ENCODE measurements around the gene RUBCNL. TPM values are rescaled to one million over a fixed set of nuclear protein-coding genes. Genes with fewer than 3 reads are reported as not detected.

The RUBCNL gene
- total and polyA plus RNA-seq, 2 of the 4 experiments (the other 2 are of a cell fraction) = 0.03 TPM; not detected in 1

- Histone ChIP-seq H2AFZ (replicated peaks; ENCODE audit: low read length, poor library complexity) (no peak overlapping the region), H4K20me1 (ENCODE audit: insufficient read depth, low read length) (no peaks in the 10 kb centered on the region), H3K14ac (replicated peaks; ENCODE audit: low read depth, low read length) (no peak overlapping the region), H3K23ac (ENCODE audit: low read depth, low read length) (no peak overlapping the region), H2BK15ac (ENCODE audit: low read depth, low read length) (no peak overlapping the region), H4K5ac (ENCODE audit: low read depth, low read length) (no peak overlapping the region), H3K27ac (ENCODE audit: insufficient read depth, low read length) (no peak overlapping the region), H4K91ac (ENCODE audit: insufficient read depth, low read depth, low read length) (no peak overlapping the region), H4K8ac (ENCODE audit: low read depth in 2 of 2, low read length in 2 of 2) (no peak overlapping the region), H3K36me3 (ENCODE audit: control insufficient read depth, insufficient read depth, low read length) (no peaks in the 10 kb centered on the region), H3K56ac (ENCODE audit: extremely low read depth, insufficient read depth, low read length) (no peak overlapping the region), H2BK20ac (ENCODE audit: low read depth, low read length) (no peak overlapping the region), H3K18ac (ENCODE audit: low read depth, low read length) (no peak overlapping the region), H3K9ac (ENCODE audit: low read depth, low read length) (no peak overlapping the region), H2BK5ac (ENCODE audit: low read depth, low read length, poor library complexity, severe bottlenecking) (no peak overlapping the region), H2BK120ac (ENCODE audit: low read depth, low read length) (no peak overlapping the region), H3K4me2 (ENCODE audit: low read depth, low read length) (no peak overlapping the region), H3K4me1 (ENCODE audit: control insufficient read depth, insufficient read depth, low read length) (no peaks in the 10 kb centered on the region), H3K4me3 (ENCODE audit: insufficient read depth, low read depth, low read length) (no peak overlapping the region), H2AK5ac (ENCODE audit: low read depth, low read length) (no peak overlapping the region), H3K27me3 (ENCODE audit: control insufficient read depth, insufficient read depth, low read length) (peaks cover 41% of the 10 kb centered on the region), H3K79me1 (ENCODE audit: low read depth in 1 of 2, low read length in 2 of 2) (no peaks in the 10 kb centered on the region), H2AK9ac (replicated peaks; ENCODE audit: low read depth, low read length, poor library complexity) (no peak overlapping the region), H3K9me3 (ENCODE audit: control insufficient read depth, insufficient read depth, low read length) (no peaks in the 10 kb centered on the region), H3K4ac (ENCODE audit: low read depth, low read length) (no peak overlapping the region), H3K9me1 (ENCODE audit: insufficient read depth, low read length) (no peaks in the 10 kb centered on the region)
- CTCF ChIA-PET = no interaction called here
- WGBS, 2 experiments (ENCODE audit: extremely low coverage in 2 of 2, insufficient read length in 1 of 2) = no CpG with 5 or more reads among the region's 3 CpGs
- intact Hi-C loops (cut with micrococcal nuclease) = no loop called here
- POLR2A ChIA-PET (ENCODE audit: unreplicated experiment) = no interaction called here
- ATAC-seq (ENCODE audit: low read depth) = no peak
- DNase-seq = no peak
- no TSS peak for BruUV-seq (replicated peaks)
- TF ChIP-seq SMC3 (IDR thresholded peaks at IDR 0.05; ENCODE audit: low read depth, low read length) (no peak), FOS (IDR thresholded peaks at IDR 0.05; ENCODE audit: low read depth, low read length) (no peak), RAD21 (IDR thresholded peaks at IDR 0.05; ENCODE audit: low read length) (no peak), BHLHE40 (IDR thresholded peaks at IDR 0.05; ENCODE audit: low read depth, low read length) (no peak), CTCF (conservative IDR thresholded peaks at IDR 0.05; ENCODE audit: low read depth, low read length) (no peak), MXI1 (IDR thresholded peaks at IDR 0.05; ENCODE audit: borderline replicate concordance, low read depth, low read length) (no peak), CEBPB (IDR thresholded peaks at IDR 0.05; ENCODE audit: low read depth, low read length) (no peak), NFE2L2 (IDR thresholded peaks at IDR 0.05; ENCODE audit: low read depth, low read length) (no peak), MAZ (IDR thresholded peaks at IDR 0.05; ENCODE audit: borderline replicate concordance, low read depth, low read length) (no peak), POLR2A (IDR thresholded peaks at IDR 0.05; ENCODE audit: low read depth, low read length) (no peak), ELK1 (IDR thresholded peaks at IDR 0.05; ENCODE audit: borderline replicate concordance, low read depth, low read length) (no peak), MAFK (IDR thresholded peaks at IDR 0.05; ENCODE audit: low read depth, low read length) (no peak), RCOR1 (IDR thresholded peaks at IDR 0.05; ENCODE audit: insufficient replicate concordance, low read length) (no peak), RFX5 (IDR thresholded peaks at IDR 0.05; ENCODE audit: low read depth, low read length) (no peak), CHD1 (IDR thresholded peaks at IDR 0.05; ENCODE audit: low read depth, low read length) (no peak)
- TF ChIP-seq, protein P1, sequence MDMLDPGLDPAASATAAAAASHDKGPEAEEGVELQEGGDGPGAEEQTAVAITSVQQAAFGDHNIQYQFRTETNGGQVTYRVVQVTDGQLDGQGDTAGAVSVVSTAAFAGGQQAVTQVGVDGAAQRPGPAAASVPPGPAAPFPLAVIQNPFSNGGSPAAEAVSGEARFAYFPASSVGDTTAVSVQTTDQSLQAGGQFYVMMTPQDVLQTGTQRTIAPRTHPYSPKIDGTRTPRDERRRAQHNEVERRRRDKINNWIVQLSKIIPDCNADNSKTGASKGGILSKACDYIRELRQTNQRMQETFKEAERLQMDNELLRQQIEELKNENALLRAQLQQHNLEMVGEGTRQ (IDR thresholded peaks at IDR 0.05; ENCODE audit: low read depth, low read length) = no peak
- dilution Hi-C loops (cut with HindIII; ENCODE audit: low sequenced_read_pairs, unreplicated experiment) = no loop called here
- in situ Hi-C loops (cut with MboI; ENCODE audit: low sequenced_read_pairs) = no loop called here
Measured at GRCh38 chr13:46388846-46389245, 1.8 kb upstream of the RUBCNL start.

Data from IMR-90 (cell line).